ENCODE data around the gene PAX5.

- TF ChIP-seq CTCF (IDR thresholded peaks at IDR 0.05) (no peak), POLR2A (IDR thresholded peaks at IDR 0.05) (peak; percentile 79 to 83)
Observed at GRCh38 chr9:37079370-37080164, 45.5 kb upstream of the PAX5 start.
